ENCODE measurements around the gene TBC1D24. TPM values are rescaled to one million over a fixed set of nuclear protein-coding genes. Genes with fewer than 3 reads are reported as not detected.
A peak's percentile ranks its signal among the peaks of the same experiment; 100 is the strongest.

Gene TBC1D24
- total RNA-seq, 2 donors from 2014 or later, result 8.4 to 15.8 TPM

DNA sequence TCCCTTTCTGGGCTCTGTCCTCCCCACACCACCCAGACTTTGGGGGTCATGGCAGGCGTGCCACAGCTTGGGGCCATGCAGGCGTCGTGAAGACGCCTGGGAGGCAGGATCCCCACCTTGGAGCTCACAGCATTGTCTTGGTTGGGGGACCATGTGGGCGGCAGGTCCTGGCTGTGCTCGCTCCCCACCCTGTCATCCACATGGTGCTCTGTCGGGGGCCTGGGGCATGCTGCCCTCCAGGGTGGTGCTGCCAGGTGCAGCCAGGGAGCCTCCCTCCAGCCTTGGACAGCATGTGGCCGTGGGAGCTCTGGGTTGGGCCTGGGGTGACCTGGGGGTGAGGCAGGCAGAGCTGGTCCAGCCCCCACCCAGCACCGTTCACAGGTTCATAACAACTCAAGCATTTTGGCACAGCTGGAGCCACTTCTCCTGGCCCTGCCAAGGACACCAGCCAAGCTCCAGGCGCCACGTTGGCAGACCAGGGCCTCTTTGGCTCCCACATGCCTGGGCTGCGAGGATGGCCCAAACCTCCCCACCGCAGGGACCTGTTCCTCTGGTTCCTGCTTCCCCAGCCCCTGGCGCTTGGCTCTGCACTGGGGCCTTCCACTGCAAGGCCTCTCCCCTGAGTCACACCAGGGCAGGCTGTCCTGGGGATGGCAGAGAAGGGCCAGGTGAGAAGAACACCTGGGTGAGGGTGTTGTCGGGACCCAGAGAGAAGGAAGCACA, 23.8 kb downstream of the TBC1D24 start:
- Histone ChIP-seq H3K4me3 (no peak overlapping the region), H3K36me3 (no peaks in the 10 kb centered on the region)

DNA sequence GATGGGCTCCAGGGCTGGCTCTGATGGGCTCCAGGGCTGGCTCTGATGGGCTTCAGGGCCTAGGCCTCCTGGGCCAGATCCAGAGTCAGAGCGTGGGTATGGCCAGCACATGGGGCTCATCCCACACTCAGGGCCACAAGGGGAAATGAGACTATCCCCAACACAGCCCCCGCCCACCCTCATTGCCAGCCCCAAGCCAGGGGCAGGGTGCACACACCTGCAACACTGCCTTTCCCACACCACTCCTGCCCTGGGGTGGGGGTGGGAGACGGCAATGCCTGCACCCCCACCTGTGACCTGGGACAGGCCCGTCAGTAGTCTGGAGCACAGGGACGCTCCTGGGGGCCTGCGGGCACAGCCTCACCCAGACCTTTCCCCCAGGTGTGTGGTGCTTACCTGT, 24.5 kb downstream of the TBC1D24 start:
- no peak for DNase-seq
- no peak overlapping the region for H3K9ac ChIP-seq (ENCODE audit: low read depth in 2 of 2, low read length in 2 of 2)
- no peaks in the 10 kb centered on the region for H3K36me3 ChIP-seq
- H3K4me3 ChIP-seq, result no peak overlapping the region
- H3K9me3 ChIP-seq, result no peaks in the 10 kb centered on the region
- TF ChIP-seq, protein P1, sequence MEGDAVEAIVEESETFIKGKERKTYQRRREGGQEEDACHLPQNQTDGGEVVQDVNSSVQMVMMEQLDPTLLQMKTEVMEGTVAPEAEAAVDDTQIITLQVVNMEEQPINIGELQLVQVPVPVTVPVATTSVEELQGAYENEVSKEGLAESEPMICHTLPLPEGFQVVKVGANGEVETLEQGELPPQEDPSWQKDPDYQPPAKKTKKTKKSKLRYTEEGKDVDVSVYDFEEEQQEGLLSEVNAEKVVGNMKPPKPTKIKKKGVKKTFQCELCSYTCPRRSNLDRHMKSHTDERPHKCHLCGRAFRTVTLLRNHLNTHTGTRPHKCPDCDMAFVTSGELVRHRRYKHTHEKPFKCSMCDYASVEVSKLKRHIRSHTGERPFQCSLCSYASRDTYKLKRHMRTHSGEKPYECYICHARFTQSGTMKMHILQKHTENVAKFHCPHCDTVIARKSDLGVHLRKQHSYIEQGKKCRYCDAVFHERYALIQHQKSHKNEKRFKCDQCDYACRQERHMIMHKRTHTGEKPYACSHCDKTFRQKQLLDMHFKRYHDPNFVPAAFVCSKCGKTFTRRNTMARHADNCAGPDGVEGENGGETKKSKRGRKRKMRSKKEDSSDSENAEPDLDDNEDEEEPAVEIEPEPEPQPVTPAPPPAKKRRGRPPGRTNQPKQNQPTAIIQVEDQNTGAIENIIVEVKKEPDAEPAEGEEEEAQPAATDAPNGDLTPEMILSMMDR (IDR thresholded peaks at IDR 0.05), result no peak
- no peaks in the 10 kb centered on the region for H3K27me3 ChIP-seq
- H3K27ac ChIP-seq, result no peak overlapping the region
- intact Hi-C loops (cut with DNase I), result loop anchor here (5.0 kb wide), 2 partner anchors 67 to 162 kb away; no protein-coding TSS in a partner anchor
- H3K4me1 ChIP-seq, result peaks cover 6% of the 10 kb centered on the region

More for the DNA sequence above, 23.8 kb downstream of the TBC1D24 start:
- intact Hi-C loops (cut with DNase I), result loop anchor here (5.0 kb wide), 2 partner anchors 66 to 161 kb away; no protein-coding TSS in a partner anchor
- Histone ChIP-seq H3K4me1 (peaks cover 6% of the 10 kb centered on the region), H3K9me3 (no peaks in the 10 kb centered on the region), H3K27me3 (no peaks in the 10 kb centered on the region), H3K9ac (ENCODE audit: low read depth in 2 of 2, low read length in 2 of 2) (no peak overlapping the region), H3K27ac (no peak overlapping the region)
- no peak for DNase-seq
- TF ChIP-seq, protein P1 (IDR thresholded peaks at IDR 0.05), result no peak

DNA sequence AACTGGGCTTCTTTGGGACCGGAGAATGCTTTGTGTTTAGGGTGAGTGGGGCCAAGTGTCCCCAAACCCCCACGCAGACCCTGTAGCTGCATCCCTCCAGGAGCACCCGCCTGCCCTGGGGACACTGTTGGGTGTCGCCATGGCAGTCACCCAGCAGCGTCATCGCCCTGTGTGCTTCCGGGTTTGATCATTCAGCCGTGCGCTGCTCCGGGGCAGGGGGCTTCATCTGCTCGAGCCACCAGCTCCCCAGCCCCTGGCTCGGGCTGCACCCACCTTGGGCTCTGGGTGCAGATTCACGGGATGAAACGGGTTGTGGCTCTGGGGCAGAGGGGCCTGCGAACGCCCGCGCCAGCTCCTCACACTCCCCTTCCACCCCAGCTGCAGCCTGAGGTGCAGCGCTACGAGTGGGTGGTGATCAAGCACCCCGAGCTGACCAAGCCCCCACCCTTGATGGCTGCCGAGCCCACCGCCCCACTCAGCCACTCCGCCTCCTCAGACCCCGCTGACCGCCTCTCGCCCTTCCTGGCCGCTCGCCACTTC, 25.0 kb downstream of the TBC1D24 start:
- TF ChIP-seq, protein P1 (IDR thresholded peaks at IDR 0.05), result no peak
- Histone ChIP-seq H3K27ac (no peak overlapping the region), H3K9me3 (no peaks in the 10 kb centered on the region), H3K4me1 (peaks cover 6% of the 10 kb centered on the region), H3K36me3 (no peaks in the 10 kb centered on the region), H3K9ac (ENCODE audit: low read depth in 2 of 2, low read length in 2 of 2) (peak overlapping the region in 1 of 2 donors; percentile 35), H3K27me3 (no peaks in the 10 kb centered on the region), H3K4me3 (no peak overlapping the region)
- intact Hi-C loops (cut with DNase I), result loop anchor here (5.0 kb wide), 2 partner anchors 68 to 163 kb away; no protein-coding TSS in a partner anchor
- no peak for DNase-seq

DNA sequence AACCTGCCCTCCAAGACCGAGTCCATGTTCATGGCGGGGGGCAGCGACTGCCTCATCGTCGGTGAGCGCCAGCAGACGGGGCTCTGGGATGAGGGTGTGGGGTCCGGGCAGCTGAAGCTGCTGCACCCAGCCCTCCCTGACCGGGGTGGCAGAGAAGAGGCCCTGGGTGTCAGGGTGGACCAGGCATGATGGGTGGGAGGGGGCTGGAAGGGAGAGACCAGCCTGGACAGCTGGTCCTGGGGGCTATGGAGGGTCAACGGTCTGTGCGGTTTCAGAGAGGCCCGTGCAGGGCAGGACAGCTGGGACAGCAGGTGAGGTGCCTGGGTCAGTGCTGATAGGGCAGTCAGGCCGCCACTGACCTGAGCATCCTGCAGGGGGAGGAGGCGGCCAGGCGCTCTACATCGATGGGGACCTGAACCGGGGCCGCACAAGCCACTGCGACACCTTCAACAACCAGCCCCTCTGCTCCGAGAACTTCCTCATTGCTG, 25.5 kb downstream of the TBC1D24 start:
- Histone ChIP-seq H3K27me3 (no peaks in the 10 kb centered on the region), H3K27ac (no peak overlapping the region), H3K9me3 (no peaks in the 10 kb centered on the region), H3K4me3 (no peak overlapping the region), H3K4me1 (peaks cover 6% of the 10 kb centered on the region), H3K36me3 (no peaks in the 10 kb centered on the region), H3K9ac (ENCODE audit: low read depth in 2 of 2, low read length in 2 of 2) (peak overlapping the region in 1 of 2 donors; percentile 35)
- DNase-seq, result no peak
- TF ChIP-seq, protein P1 (IDR thresholded peaks at IDR 0.05), result no peak
- intact Hi-C loops (cut with DNase I), result no loop called here

DNA sequence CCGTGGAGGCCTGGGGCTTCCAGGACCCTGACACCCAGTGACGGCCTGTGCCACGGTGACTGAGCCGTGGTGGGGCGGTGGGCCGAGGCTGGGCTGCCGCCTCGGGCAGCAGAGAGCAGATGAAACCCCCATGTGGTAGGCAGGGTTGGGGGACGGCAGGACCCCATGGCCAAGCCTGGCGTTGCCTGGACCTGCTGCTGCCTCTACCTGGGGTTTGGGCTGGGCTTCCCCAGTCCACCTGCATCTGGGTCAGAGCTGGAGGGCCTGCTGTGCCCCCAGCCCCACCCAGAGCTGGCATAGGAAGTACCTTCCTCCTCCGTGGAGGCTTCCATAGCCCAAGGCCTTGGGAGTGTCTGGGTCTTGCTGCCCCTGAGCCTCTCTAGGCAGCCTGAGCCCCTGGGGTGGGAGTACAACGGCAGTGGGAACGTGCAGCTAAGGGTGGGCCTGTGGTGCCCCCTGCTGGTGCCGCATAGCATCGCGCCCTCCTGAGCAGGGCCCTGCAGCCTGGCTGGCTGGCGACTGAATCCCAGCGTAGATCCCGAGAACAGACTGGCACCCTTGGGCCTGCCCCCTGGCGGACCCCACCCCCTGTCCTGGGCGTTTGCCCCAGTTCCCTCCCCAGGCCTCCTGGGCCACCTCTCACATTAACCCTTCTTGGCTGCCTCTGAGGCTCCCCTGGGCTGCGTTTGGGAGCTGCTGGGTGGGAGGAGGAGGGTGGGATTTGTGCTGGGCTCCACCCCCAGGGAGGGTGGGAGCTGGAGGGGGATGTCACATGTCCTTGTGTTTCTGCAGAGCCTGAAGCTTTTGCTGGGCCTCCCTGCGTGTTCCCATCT, 26.2 kb downstream of the TBC1D24 start:
- DNase-seq, result peak; percentile 82
- H3K27ac ChIP-seq, result no peak overlapping the region
- intact Hi-C loops (cut with DNase I), result no loop called here
- no peaks in the 10 kb centered on the region for H3K27me3 ChIP-seq
- H3K4me3 ChIP-seq, result peak overlapping the region; percentile 5
- TF ChIP-seq, protein P1 (IDR thresholded peaks at IDR 0.05), result peak; percentile 98
- H3K9ac ChIP-seq (ENCODE audit: low read depth in 2 of 2, low read length in 2 of 2), result no peak overlapping the region
- H3K9me3 ChIP-seq, result no peaks in the 10 kb centered on the region
- no peaks in the 10 kb centered on the region for H3K36me3 ChIP-seq
- H3K4me1 ChIP-seq, result peaks cover 6% of the 10 kb centered on the region

Data from colonic mucosa (tissue), 4 donors.